ENCODE results near the gene ZNF219.
A peak's percentile ranks its signal among the peaks of the same experiment; 100 is the strongest.

ZNF219 gene

GRCh38 chr14:21101802-21102413, 3.5 kb upstream of the ZNF219 start:
- no peak for DNase-seq

- DNase-seq, result no peak
Measured at GRCh38 chr14:21100931-21101330, 2.5 kb upstream of the ZNF219 start, which contains the start of gene TMEM253. Gene TMEM253 (plus strand): TSS chr14:21101066. CDS start chr14:21101344, 278 bp downstream.

- no peak for DNase-seq
Measured at GRCh38 chr14:21099596-21099985, 1.1 kb upstream of the ZNF219 start.

- DNase-seq, result peak; percentile 31
Measured at GRCh38 chr14:21098892-21099595, 589 bp upstream of the ZNF219 start.

GRCh38 chr14:21097636-21098075, 799 bp downstream of the ZNF219 start:
- DNase-seq, result peak; percentile 34

GRCh38 chr14:21096978-21097635, 1.3 kb downstream of the ZNF219 start:
- no peak for DNase-seq

- DNase-seq, result no peak
Measured at GRCh38 chr14:21096438-21096837, 2.0 kb downstream of the ZNF219 start.

GRCh38 chr14:21095430-21096205, 2.8 kb downstream of the ZNF219 start:
- DNase-seq, result no peak

- peak; percentile 85 for DNase-seq
Measured at GRCh38 chr14:21093769-21094681, 4.4 kb downstream of the ZNF219 start.

GRCh38 chr14:21093018-21093417, 5.4 kb downstream of the ZNF219 start:
- no peak for DNase-seq

- peak; percentile 62 for DNase-seq
Measured at GRCh38 chr14:21092273-21093011, 6.0 kb downstream of the ZNF219 start.

GRCh38 chr14:21091821-21092272, 6.6 kb downstream of the ZNF219 start:
- DNase-seq, result no peak

- no peak for DNase-seq
Measured at GRCh38 chr14:21090940-21091663, 7.4 kb downstream of the ZNF219 start.

GRCh38 chr14:21090194-21090939, 8.1 kb downstream of the ZNF219 start:
- DNase-seq, result peak; percentile 4

GRCh38 chr14:21089877-21090193, 8.6 kb downstream of the ZNF219 start:
- DNase-seq, result no peak

- DNase-seq, result no peak
Measured at GRCh38 chr14:21089271-21089670, 9.2 kb downstream of the ZNF219 start.

- DNase-seq, result no peak
Measured at GRCh38 chr14:21088687-21089086, 9.8 kb downstream of the ZNF219 start.

- no peak for DNase-seq
Measured at GRCh38 chr14:21087294-21088091, 11.0 kb downstream of the ZNF219 start.

GRCh38 chr14:21086908-21087293, 11.6 kb downstream of the ZNF219 start:
- no peak for DNase-seq

Measured in NCI-H345 (cell line).